PC-9 (cell line): Measurements from ENCODE around the gene KLHL8. TPM values are rescaled to one million over a fixed set of nuclear protein-coding genes. Genes with fewer than 3 reads are reported as not detected.

Experiments
- BruUV-seq: library from RNA; stranded (reverse); fragments of 400-500 nt; replicated peaks from 2 replicates; lab custom pipeline; 2021; lab: Mats Ljungman, UMichigan
- CTCF ChIA-PET: fragments of 300-600 bp; sonication (Branson Sonifier 250); formaldehyde crosslinking; loops from one replicate; lab custom pipeline; 2022; ENCODE audit warnings: antibody characterized with exemption; lab: Charles Lee
- POLR2A ChIA-PET: fragments of 300-600 bp; sonication (Branson Sonifier 250); formaldehyde crosslinking; loops from one replicate; lab custom pipeline; 2022; ENCODE audit warnings: antibody characterized with exemption; ENCODE audit not compliant: unreplicated experiment; lab: Charles Lee
- DNase-seq, 2 experiments: peaks; one replicate each; pipeline versions ENCODE4 v3.0.0 to v3.0.0-alpha.2; 2015 to 2022; ENCODE audit warnings: mixed read lengths in 1 of 2
- H2AFZ ChIP-seq: fragments of 200-600 bp; sonication (generic); 2 replicates; pipeline ENCODE4 v1.8.1; 2017; ENCODE audit warnings: antibody characterized with exemption
- H3F3A ChIP-seq: fragments of 200-600 bp; sonication (generic); 2 replicates; pipeline ENCODE4 v1.8.1; 2017; ENCODE audit warnings: antibody characterized with exemption, mild to moderate bottlenecking, low read depth; ENCODE audit not compliant: insufficient read depth
- H3K27ac ChIP-seq: fragments of 200-600 bp; sonication (generic); 2 replicates; pipeline ENCODE4 v1.6.1; 2016; ENCODE audit warnings: mixed run types
- H3K27me3 ChIP-seq: fragments of 200-600 bp; sonication (generic); 2 replicates; pipeline ENCODE4 v1.6.1; 2016; ENCODE audit warnings: low read depth, mixed run types; ENCODE audit not compliant: insufficient read depth
- H3K36me3 ChIP-seq: fragments of 200-600 bp; sonication (generic); 2 replicates; pipeline ENCODE4 v1.6.1; 2016; ENCODE audit warnings: low read depth, mixed run types
- H3K4me1 ChIP-seq: fragments of 200-600 bp; sonication (generic); replicated peaks from 2 replicates; pipeline ENCODE4 v1.6.1; 2016; ENCODE audit warnings: mixed run types; ENCODE audit not compliant: insufficient read depth
- H3K4me2 ChIP-seq: fragments of 200-600 bp; sonication (generic); 2 replicates; pipeline ENCODE4 v1.6.1; 2017; ENCODE audit warnings: mixed run types
- H3K4me3 ChIP-seq: fragments of 200-600 bp; sonication (generic); 2 replicates; pipeline ENCODE4 v1.6.1; 2016; ENCODE audit warnings: mixed run types
- H3K79me2 ChIP-seq: fragments of 200-600 bp; sonication (generic); 2 replicates; pipeline ENCODE4 v1.6.1; 2017; ENCODE audit warnings: low read depth, mixed run types
- H3K9me2 ChIP-seq: fragments of 200-600 bp; sonication (generic); 2 replicates; pipeline ENCODE4 v1.8.1; 2017; ENCODE audit warnings: mild to moderate bottlenecking; ENCODE audit not compliant: insufficient read depth
- H3K9me3 ChIP-seq: fragments of 200-600 bp; sonication (generic); 2 replicates; pipeline ENCODE4 v1.8.1; 2016; ENCODE audit warnings: low read depth; ENCODE audit not compliant: insufficient read depth
- H4K20me1 ChIP-seq: fragments of 200-600 bp; sonication (generic); 2 replicates; pipeline ENCODE4 v1.8.1; 2017; ENCODE audit not compliant: insufficient read depth
- CTCF ChIP-seq: fragments of 200-600 bp; sonication (generic); conservative IDR thresholded peaks from 2 replicates; pipeline ENCODE4 v1.6.1; 2017; ENCODE audit warnings: mixed run types, antibody characterized with exemption, mild to moderate bottlenecking, moderate library complexity
- EZH2 ChIP-seq: fragments of 200-600 bp; sonication (generic); IDR thresholded peaks from 2 replicates; pipeline ENCODE4 v1.8.0; 2017; ENCODE audit warnings: antibody characterized with exemption, low read depth
- intact Hi-C: fragments of 100-400 bp; cut with micrococcal nuclease; formaldehyde crosslinking; loops from one replicate; pipeline ENCODE4 v1.10.0; 2022; ENCODE audit not compliant: unreplicated experiment
- total RNA-seq: library from RNA; stranded (reverse); gene quantifications from 2 replicates; pipeline ENCODE4 v1.2.3, GENCODE V29; 2021

The KLHL8 gene
- total RNA-seq, 1 experiment from 2014 or later: 8.5 TPM

- H3K9me3 ChIP-seq: no peaks in the 10 kb centered on the region
- H3K27ac ChIP-seq: no peak overlapping the region
- H3K4me3 ChIP-seq: no peak overlapping the region
- POLR2A ChIA-PET: no interaction called here
- no peaks in the 10 kb centered on the region for H3K9me2 ChIP-seq
- H3K36me3 ChIP-seq: no peaks in the 10 kb centered on the region
- H3F3A ChIP-seq: no peaks in the 10 kb centered on the region
- H2AFZ ChIP-seq: no peak overlapping the region
- H4K20me1 ChIP-seq: no peaks in the 10 kb centered on the region
- no TSS peak for BruUV-seq
- no peaks in the 10 kb centered on the region for H3K4me1 ChIP-seq
- no peak for TF ChIP-seq EZH2
- no peak for DNase-seq
- no peak overlapping the region for H3K4me2 ChIP-seq
- intact Hi-C loops: no loop called here
- H3K79me2 ChIP-seq: no peaks in the 10 kb centered on the region
- CTCF ChIA-PET: no interaction called here
- H3K27me3 ChIP-seq: no peaks in the 10 kb centered on the region
These were observed 100.4 kb downstream of the KLHL8 start for GRCh38 chr4:87120010-87120409.

GRCh38 chr4:87118826-87119225 lies 101.6 kb downstream of the KLHL8 start:
- Histone ChIP-seq H3K36me3 (no peaks in the 10 kb centered on the region), H3K79me2 (no peaks in the 10 kb centered on the region), H2AFZ (no peak overlapping the region), H3K4me2 (no peak overlapping the region), H3F3A (no peaks in the 10 kb centered on the region), H3K4me3 (no peak overlapping the region), H3K27ac (no peak overlapping the region), H3K4me1 (no peaks in the 10 kb centered on the region), H3K9me2 (no peaks in the 10 kb centered on the region), H3K27me3 (no peaks in the 10 kb centered on the region), H4K20me1 (no peaks in the 10 kb centered on the region), H3K9me3 (no peaks in the 10 kb centered on the region)
- TF ChIP-seq EZH2 (no peak), CTCF (no peak)
- ChIA-PET CTCF (no interaction called here), POLR2A (interaction anchor here (0.6 kb wide), 1 partner anchor 11 kb away, joined by 3 read pairs; no protein-coding TSS in a partner anchor)
- intact Hi-C loops: no loop called here
- no TSS peak for BruUV-seq
- DNase-seq: no peak

- TF ChIP-seq EZH2: no peak
- no peak for TF ChIP-seq CTCF
- CTCF ChIA-PET: no interaction called here
- no peak for DNase-seq
- no peak overlapping the region for H3K27ac ChIP-seq
- no peak overlapping the region for H2AFZ ChIP-seq
- no peaks in the 10 kb centered on the region for H3F3A ChIP-seq
- no peaks in the 10 kb centered on the region for H3K9me2 ChIP-seq
- intact Hi-C loops: no loop called here
- no peaks in the 10 kb centered on the region for H3K79me2 ChIP-seq
- POLR2A ChIA-PET: interaction anchor here (0.6 kb wide), 1 partner anchor 11 kb away, joined by 3 read pairs; no protein-coding TSS in a partner anchor
- no peak overlapping the region for H3K4me2 ChIP-seq
- H3K4me3 ChIP-seq: no peak overlapping the region
- no peaks in the 10 kb centered on the region for H4K20me1 ChIP-seq
- no peaks in the 10 kb centered on the region for H3K27me3 ChIP-seq
- H3K36me3 ChIP-seq: no peaks in the 10 kb centered on the region
- no peaks in the 10 kb centered on the region for H3K9me3 ChIP-seq
- no peaks in the 10 kb centered on the region for H3K4me1 ChIP-seq
- BruUV-seq: no TSS peak
These were observed 102.0 kb downstream of the KLHL8 start for GRCh38 chr4:87118421-87118820.

- Histone ChIP-seq H3K27me3 (no peaks in the 10 kb centered on the region), H3K9me3 (no peaks in the 10 kb centered on the region), H3F3A (no peaks in the 10 kb centered on the region), H3K36me3 (no peaks in the 10 kb centered on the region), H3K9me2 (no peaks in the 10 kb centered on the region), H3K4me2 (no peak overlapping the region), H3K4me3 (no peak overlapping the region), H3K27ac (no peak overlapping the region), H3K4me1 (no peaks in the 10 kb centered on the region), H4K20me1 (no peaks in the 10 kb centered on the region), H2AFZ (no peak overlapping the region), H3K79me2 (no peaks in the 10 kb centered on the region)
- TF ChIP-seq EZH2 (no peak), CTCF (no peak)
- no TSS peak for BruUV-seq
- CTCF ChIA-PET: no interaction called here
- DNase-seq: no peak
- intact Hi-C loops: no loop called here
- POLR2A ChIA-PET: no interaction called here
These were observed 102.7 kb downstream of the KLHL8 start for GRCh38 chr4:87117732-87118075.
